Fibroblast of skin of right quadriceps (primary cell): ENCODE measurements around the gene PYCARD.
"Not testable (repeated sequence)": the region's sequence is repeated elsewhere in the genome, so short reads cannot be mapped to it uniquely, and the experiment has no call there.

Source experiments
- DNase-seq: peaks from one replicate; pipeline ENCODE4 v3.0.0-alpha.2; 2013

PYCARD gene

GRCh38 chr16:31214708-31215286, 12.2 kb upstream of the PYCARD start:
- no peak for DNase-seq

GRCh38 chr16:31213877-31214707, 11.5 kb upstream of the PYCARD start, which contains the start of gene TRIM72:
Gene TRIM72 (plus strand): TSS chr16:31214119. CDS start chr16:31214739, 620 bp downstream.
- DNase-seq = no peak

- no peak for DNase-seq
Measured at GRCh38 chr16:31213342-31213741, 10.8 kb upstream of the PYCARD start.

DNA sequence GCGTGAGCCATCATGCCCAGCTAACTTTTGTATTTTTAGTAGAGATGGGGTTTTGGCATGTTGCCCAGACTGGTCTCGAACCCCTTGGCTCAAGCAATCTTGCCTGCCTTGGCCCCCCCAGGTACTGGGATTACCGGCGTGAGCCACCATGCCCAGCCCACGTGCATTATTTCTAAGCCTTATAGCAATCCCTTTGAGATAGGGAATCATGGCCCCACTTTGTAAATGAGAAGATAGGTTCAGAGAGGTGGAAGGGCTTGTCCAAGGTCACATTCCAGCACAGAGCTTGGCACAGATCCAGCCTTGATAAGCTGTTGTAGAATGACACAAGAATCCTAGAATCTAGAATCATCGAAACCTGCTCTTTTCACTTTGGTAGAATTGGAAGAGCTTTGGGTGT, 4.2 kb upstream of the PYCARD start:
- DNase-seq = no peak

DNA sequence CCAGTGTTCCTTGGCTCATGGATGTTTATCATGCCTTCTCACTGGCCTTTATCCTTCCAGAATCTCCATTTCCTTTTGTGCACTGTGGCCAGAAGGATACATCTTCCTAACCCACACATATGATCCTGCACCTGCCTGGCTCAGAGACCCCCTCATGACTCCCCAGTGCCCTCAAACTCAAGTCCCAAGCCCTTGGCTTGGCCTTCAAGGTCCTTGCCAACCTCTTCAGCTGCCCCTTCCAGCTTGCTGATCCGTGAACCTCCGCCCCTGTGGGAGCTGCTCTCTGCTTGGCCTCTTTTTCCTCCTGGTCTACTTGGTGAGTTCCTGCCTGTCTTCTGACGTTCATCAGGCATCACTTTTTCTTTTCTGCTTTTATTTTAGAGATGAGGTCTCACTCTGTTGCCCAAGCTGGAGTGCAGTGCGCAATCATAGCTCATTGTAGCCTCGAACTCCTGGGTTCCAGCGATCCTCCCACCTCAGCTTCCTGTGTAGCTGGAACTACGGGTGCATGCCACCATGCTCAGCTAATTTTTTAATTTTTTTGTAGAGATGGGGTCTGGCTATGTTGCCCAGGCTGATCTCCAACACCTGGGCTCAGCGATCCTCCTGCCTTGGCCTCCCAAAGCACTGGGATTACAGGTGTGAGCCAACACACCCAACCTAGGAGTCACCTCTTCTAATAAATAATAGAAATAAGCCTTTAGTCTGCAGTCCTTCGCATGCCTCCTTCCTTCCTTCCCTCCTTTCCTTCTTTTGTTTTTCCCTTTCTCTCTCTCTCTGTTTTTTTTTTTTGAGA, 2.5 kb upstream of the PYCARD start:
- DNase-seq = no peak

- DNase-seq = no peak
Measured at GRCh38 chr16:31201582-31202413, 762 bp downstream of the PYCARD start.

GRCh38 chr16:31200821-31201568, 1.6 kb downstream of the PYCARD start:
- no peak for DNase-seq

GRCh38 chr16:31200111-31200510, 2.4 kb downstream of the PYCARD start:
- not testable (repeated sequence) for DNase-seq

- no peak for DNase-seq
Measured at GRCh38 chr16:31199430-31200041, 3.0 kb downstream of the PYCARD start.

DNA sequence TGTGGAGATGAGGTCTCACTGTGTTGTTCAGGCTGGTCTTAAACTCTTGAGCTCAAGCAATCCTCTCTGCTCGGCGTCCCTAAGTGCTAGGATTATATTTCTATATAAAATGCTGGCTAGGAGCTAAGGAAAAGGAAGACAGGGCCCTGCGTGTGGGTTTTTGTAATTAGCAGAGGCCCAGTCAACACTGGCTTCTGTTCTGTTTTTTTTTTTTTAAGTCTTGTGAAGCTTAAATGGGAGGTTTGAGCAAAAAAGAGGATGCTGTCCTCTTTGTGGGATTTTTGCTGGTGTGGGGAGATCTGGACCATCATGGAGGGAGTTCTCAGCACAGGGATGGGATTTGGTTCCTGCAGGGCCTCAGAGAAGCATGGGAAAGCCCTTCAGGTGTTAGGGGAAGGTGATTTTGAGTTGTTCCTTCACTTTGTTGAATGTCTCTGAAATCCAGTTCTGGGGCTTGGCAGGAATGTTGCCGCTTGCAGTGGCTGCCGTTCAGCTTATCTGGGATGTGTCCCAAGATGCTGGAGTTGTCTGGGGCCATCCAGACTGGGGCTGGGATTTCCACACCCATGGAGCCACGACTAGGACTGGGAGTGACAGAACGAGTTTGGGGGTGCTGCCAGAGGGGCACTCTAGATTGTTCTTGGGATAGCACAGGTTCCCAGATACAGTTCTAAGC, 4.2 kb downstream of the PYCARD start:
- no peak for DNase-seq

DNA sequence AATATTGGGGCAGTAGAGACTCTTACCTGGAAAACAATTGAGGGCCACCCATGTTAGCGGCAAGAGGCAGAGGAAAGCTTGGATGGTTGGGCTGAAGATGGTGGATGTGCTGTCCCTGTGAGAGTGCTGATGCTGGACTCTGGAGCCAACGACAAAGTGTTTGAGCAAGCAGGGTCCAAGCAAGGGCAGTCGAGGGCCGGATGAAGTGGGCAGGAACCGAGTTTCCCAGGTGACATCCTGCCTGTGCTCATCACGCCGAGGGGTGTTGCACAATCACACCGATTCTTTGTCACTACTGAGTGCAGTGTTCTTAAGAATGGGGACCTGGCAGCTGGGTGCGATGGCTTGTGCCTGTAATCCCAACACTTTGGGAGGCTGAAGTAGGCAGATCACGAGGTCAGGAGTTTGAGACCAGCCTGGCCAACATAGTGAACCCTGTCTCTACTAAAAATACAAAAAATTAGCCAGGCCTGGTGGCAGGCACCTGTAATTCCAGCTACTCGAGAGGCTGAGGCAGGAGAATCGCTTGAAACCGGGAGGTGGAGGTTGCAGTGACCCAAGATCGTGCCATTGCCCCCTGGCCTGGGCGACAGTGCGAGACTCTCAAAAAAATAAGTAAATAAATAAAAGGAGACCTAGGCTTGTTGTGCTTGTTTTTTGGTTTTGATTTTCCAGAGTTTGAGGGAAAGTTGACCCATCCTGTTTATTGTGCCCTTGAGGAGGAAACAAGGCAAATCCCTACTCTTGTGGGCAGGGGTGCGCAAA, 6.1 kb downstream of the PYCARD start:
- no peak for DNase-seq

GRCh38 chr16:31195861-31196260, 6.7 kb downstream of the PYCARD start:
- not testable (repeated sequence) for DNase-seq

GRCh38 chr16:31194898-31195297, 7.7 kb downstream of the PYCARD start:
- no peak for DNase-seq

- DNase-seq = no peak
Measured at GRCh38 chr16:31193874-31194273, 8.7 kb downstream of the PYCARD start.

- DNase-seq = no peak
Measured at GRCh38 chr16:31192856-31193642, 9.5 kb downstream of the PYCARD start.

DNA sequence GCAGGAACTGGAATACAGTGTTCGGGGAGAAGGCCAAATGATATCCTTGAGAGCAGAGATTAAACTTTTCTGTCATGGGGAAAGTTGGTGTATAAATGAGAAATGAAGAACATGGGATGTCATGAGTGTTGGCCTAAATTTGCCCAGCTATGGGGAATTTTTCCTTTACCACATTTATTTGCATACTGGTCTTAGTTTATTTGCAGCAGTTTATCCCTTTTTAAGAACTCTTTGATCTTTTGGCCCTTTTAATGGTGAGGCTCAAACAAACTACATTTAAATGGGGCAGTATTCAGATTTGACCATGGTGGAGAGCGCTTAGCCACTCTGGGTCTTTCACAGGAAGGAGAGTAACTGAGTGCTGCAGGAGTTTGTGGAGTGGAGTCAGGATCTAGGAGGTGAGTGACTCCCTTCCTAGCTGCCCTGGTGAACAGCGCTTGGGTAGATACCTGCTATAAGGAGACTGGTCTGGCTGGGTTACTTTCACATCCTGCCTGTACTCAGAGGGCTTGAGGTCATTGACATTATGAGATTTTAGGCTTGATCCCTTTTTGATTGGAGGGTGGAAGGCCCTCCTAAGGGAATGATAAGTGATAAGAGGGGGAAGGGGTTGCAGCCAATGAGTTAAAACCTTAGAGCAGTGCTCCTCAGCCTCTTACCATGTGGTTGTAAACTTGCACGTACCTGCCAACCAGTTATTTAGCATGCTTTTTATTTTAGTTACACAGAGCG, 10.7 kb downstream of the PYCARD start:
- DNase-seq = no peak

GRCh38 chr16:31190818-31191444, 11.6 kb downstream of the PYCARD start:
- no peak for DNase-seq

DNA sequence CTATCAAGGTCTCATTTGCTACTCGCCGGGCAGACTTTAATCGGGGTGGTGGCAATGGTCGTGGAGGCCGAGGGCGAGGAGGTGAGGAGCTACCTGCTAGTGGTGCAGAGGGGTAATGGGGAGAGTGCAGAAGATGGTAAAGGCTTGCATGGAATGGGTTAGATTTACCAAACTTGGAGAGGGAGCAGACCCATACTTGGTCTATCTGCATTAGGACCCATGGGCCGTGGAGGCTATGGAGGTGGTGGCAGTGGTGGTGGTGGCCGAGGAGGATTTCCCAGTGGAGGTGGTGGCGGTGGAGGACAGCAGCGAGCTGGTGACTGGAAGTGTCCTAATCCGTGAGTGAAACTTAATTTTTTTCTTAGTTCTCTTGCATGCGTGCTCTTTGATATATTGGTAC, 12.5 kb downstream of the PYCARD start:
- no peak for DNase-seq
